Fibroblast of villous mesenchyme (primary cell): Measurements from ENCODE around the gene DDX41. TPM values are rescaled to one million over a fixed set of nuclear protein-coding genes. Genes with fewer than 3 reads are reported as not detected.

ENCODE experiments used
- DNase-seq: peaks from one replicate; pipeline ENCODE4 v3.0.0-alpha.2; 2010; ENCODE audit warnings: low read depth
- H3K4me3 ChIP-seq: 2 replicates; pipeline ENCODE4 v1.5.1; 2011; ENCODE audit warnings: low read depth, mild to moderate bottlenecking, low read length
- CTCF ChIP-seq: IDR thresholded peaks from 2 replicates; pipeline ENCODE4 v1.5.1; 2012; ENCODE audit warnings: low read depth, mild to moderate bottlenecking, low read length; ENCODE audit not compliant: insufficient read depth
- total RNA-seq: library from RNA; depleted of rRNA; stranded (reverse); fragments of >200 nt; gene quantifications from 2 replicates; pipeline ENCODE4 v1.2.3, GENCODE V29; 2012

The DDX41 gene
- total RNA-seq, 1 donor: 56.1 TPM

GRCh38 chr5:177500685-177501522 is 15.9 kb downstream of the DDX41 start:
- peak; percentile 87 for DNase-seq
- no peak overlapping the region for H3K4me3 ChIP-seq
- TF ChIP-seq CTCF: peak; percentile 96

GRCh38 chr5:177499842-177500241 is 16.9 kb downstream of the DDX41 start:
- H3K4me3 ChIP-seq: no peak overlapping the region
- DNase-seq: no peak
- no peak for TF ChIP-seq CTCF

GRCh38 chr5:177498013-177498787 is 18.6 kb downstream of the DDX41 start:
- peak overlapping the region; percentile 90 for H3K4me3 ChIP-seq
- no peak for TF ChIP-seq CTCF
- DNase-seq: peak; percentile 28

GRCh38 chr5:177497292-177498012 is 19.3 kb downstream of the DDX41 start, which contains the start of gene PDLIM7:
Gene PDLIM7 (minus strand): TSS chr5:177497604. CDS start chr5:177496512, 1,092 bp downstream.
- peak; percentile 19 for TF ChIP-seq CTCF
- DNase-seq: peak; percentile 99
- peak within 1 kb of the TSS; percentile 90 for H3K4me3 ChIP-seq

GRCh38 chr5:177496727-177497291 is 20.0 kb downstream of the DDX41 start:
- DNase-seq: peak; percentile 95
- no peak for TF ChIP-seq CTCF
- peak overlapping the region; percentile 90 for H3K4me3 ChIP-seq

- DNase-seq: peak; percentile 45
These were observed 20.6 kb downstream of the DDX41 start for GRCh38 chr5:177496070-177496726.

More at GRCh38 chr5:177496070-177496726, 20.6 kb downstream of the DDX41 start:
- peak overlapping the region; percentile 90 for H3K4me3 ChIP-seq
- peak; percentile 39 for TF ChIP-seq CTCF
